Progenitor cell of endocrine pancreas (in vitro differentiated cells): ENCODE measurements around the gene ATF7IP. TPM values are rescaled to one million over a fixed set of nuclear protein-coding genes. Genes with fewer than 3 reads are reported as not detected.
"Not testable (repeated sequence)": the region's sequence is repeated elsewhere in the genome, so short reads cannot be mapped to it uniquely, and the experiment has no call there.

Experiments used
- DNase-seq: peaks from one replicate; pipeline ENCODE4 v3.0.0; 2021; ENCODE audit warnings: low spot score; ENCODE audit not compliant: unreplicated experiment
- H3K27ac Mint-ChIP-seq: 2 replicates; pipeline ENCODE4 v1.8.0; 2021; ENCODE audit warnings: mild to moderate bottlenecking, moderate library complexity, mixed read lengths
- H3K27me3 Mint-ChIP-seq: 2 replicates; pipeline ENCODE4 v1.8.0; 2021; ENCODE audit warnings: mixed read lengths
- H3K36me3 Mint-ChIP-seq: 2 replicates; pipeline ENCODE4 v1.8.0; 2022; ENCODE audit warnings: mixed read lengths; ENCODE audit not compliant: insufficient read depth
- H3K4me1 Mint-ChIP-seq: 2 replicates; pipeline ENCODE4 v1.8.0; 2021; ENCODE audit warnings: low read depth, mixed read lengths
- H3K4me3 Mint-ChIP-seq: 2 replicates; pipeline ENCODE4 v1.8.0; 2021; ENCODE audit warnings: low read depth, mild to moderate bottlenecking, moderate library complexity, mixed read lengths
- H3K9me3 Mint-ChIP-seq: 2 replicates; pipeline ENCODE4 v1.8.0; 2021; ENCODE audit warnings: low read depth, mixed read lengths
- total RNA-seq: library from RNA; stranded (reverse); gene quantifications from 2 replicates; pipeline ENCODE4 v1.2.1, GENCODE V29; 2021
- TF ChIP-seq, protein P1 (sequence below): fragments of 200-600 bp; sonication (generic); IDR thresholded peaks from one replicate; pipeline ENCODE4 v1.5.0; 2021; ENCODE audit warnings: antibody characterized with exemption, mild to moderate bottlenecking; ENCODE audit not compliant: unreplicated experiment

Gene ATF7IP
- total RNA-seq, 1 donor from 2014 or later, result 185 TPM

DNA sequence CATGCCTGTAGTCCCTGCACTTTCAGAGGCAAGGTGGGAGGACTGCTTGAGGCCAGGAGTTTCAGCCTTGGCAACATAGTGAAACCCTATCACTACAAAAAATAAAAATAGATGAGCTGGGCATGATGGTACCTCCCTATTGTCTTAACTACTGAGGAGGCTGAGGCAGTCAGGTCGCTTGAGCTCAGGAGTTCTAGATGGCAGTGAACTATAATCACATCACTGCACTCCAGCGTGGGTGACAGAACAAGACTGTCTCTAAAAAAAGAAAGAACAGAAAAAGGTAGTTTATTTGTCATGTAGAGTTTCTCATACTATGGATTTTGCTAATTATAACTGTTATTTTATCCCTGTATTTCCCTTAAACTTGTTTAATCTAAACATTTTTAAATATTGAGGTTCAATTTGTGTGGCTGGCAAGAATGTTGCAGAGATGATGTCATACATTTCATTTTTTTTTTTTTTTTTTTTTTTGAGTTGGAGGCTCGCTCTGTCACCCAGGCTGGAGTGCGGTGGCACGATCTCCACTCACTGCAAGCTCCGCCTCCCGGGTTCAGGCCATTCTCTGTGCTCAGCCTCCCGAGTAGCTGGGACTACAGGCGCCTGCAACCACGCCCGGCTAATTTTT lies 39.7 kb upstream of the ATF7IP start:
- Mint-ChIP-seq H3K9me3 (peaks cover 10% of the 10 kb centered on the region), H3K27ac (no peak overlapping the region), H3K27me3 (no peaks in the 10 kb centered on the region), H3K4me3 (no peak overlapping the region), H3K4me1 (no peaks in the 10 kb centered on the region), H3K36me3 (peaks cover 1% of the 10 kb centered on the region)
- no peak for DNase-seq
- TF ChIP-seq, protein P1, sequence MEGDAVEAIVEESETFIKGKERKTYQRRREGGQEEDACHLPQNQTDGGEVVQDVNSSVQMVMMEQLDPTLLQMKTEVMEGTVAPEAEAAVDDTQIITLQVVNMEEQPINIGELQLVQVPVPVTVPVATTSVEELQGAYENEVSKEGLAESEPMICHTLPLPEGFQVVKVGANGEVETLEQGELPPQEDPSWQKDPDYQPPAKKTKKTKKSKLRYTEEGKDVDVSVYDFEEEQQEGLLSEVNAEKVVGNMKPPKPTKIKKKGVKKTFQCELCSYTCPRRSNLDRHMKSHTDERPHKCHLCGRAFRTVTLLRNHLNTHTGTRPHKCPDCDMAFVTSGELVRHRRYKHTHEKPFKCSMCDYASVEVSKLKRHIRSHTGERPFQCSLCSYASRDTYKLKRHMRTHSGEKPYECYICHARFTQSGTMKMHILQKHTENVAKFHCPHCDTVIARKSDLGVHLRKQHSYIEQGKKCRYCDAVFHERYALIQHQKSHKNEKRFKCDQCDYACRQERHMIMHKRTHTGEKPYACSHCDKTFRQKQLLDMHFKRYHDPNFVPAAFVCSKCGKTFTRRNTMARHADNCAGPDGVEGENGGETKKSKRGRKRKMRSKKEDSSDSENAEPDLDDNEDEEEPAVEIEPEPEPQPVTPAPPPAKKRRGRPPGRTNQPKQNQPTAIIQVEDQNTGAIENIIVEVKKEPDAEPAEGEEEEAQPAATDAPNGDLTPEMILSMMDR, result no peak

DNA sequence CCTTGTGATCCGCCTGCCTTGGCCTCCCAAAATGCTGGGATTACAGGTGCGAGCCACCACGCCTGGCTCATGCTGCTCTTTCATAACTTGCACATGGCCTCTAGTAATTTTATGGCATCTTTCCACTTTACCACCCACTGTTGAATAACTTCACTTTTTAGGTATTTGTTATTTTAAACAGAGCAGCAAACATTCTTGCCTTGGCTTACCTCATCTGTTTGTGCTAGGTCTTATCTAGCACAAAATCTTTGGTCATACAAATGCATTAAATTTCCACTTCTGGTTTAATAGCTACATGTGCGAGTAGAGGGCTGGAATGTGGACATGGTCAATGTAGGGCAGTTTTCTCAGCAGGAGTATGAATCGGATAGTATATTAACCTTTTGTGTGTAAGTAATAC lies 38.8 kb upstream of the ATF7IP start:
- Mint-ChIP-seq H3K36me3 (peaks cover 1% of the 10 kb centered on the region), H3K4me1 (no peaks in the 10 kb centered on the region), H3K27me3 (no peaks in the 10 kb centered on the region), H3K4me3 (no peak overlapping the region), H3K9me3 (peaks cover 14% of the 10 kb centered on the region), H3K27ac (no peak overlapping the region)
- TF ChIP-seq, protein P1, result no peak
- no peak for DNase-seq

DNA sequence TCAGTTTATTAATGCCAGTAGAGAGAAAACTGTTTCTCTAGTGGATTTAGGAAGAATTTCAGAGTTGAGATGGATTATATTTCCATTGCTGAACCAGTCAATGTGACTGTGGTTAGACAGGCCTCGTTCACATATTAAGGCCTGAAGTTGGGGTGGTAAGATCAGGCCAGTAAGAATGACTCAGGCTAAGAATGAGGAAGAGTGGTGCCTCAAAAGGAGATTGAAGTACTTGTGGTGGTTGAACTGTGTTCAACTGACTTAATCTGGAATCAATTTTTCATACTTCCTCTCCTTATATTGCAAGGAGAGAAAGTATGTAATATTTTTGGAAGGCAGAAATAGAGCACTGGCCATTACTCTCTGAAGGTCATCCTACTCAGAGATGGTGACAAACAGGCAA lies 37.8 kb upstream of the ATF7IP start:
- Mint-ChIP-seq H3K4me3 (no peak overlapping the region), H3K27me3 (no peaks in the 10 kb centered on the region), H3K36me3 (peaks cover 1% of the 10 kb centered on the region), H3K27ac (no peak overlapping the region), H3K4me1 (no peaks in the 10 kb centered on the region), H3K9me3 (peaks cover 23% of the 10 kb centered on the region)
- DNase-seq, result no peak
- TF ChIP-seq, protein P1, result no peak

DNA sequence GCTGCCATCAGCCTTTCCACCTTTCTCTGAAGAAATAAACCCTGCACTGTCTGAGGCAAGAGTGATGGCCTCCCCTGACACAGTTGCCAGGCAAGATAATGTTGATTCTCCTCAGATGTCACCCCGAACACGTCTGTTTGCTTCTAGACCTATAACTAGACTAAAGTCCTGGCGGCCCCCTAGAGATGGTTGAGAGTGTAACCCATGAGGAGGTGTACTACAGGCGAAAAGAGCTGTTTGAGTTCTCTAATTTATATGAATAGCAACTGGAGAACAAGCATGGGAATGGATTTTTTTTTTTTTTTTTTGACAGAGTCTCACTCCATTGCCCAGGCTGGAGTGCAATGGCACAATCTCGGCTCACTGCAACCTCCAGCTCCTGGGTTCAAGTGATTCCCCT lies 33.0 kb upstream of the ATF7IP start:
- Mint-ChIP-seq H3K27me3 (no peaks in the 10 kb centered on the region), H3K9me3 (peaks cover 35% of the 10 kb centered on the region), H3K4me1 (no peaks in the 10 kb centered on the region), H3K36me3 (peaks cover 5% of the 10 kb centered on the region), H3K4me3 (no peak overlapping the region), H3K27ac (no peak overlapping the region)
- TF ChIP-seq, protein P1, result no peak
- DNase-seq, result no peak

DNA sequence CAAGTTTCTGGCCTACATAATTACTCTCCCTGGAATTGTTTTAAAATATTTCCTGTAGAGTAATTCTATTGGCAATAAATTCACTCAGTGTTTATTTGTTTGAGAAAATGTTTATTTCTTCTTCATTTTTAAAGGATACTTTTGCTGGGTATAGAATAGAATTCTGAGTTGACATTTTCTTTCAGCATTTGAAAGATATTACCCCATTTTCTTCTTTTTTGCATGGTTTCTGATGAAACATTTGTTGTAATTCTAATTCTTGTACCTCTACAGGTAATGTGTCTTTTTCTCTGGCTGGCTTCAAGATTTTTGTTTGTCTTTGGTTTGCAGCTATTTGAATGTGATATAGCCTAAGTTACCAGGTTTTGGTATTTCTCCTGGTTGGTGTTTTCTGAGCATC lies 25.1 kb upstream of the ATF7IP start:
- no peak overlapping the region for H3K27ac Mint-ChIP-seq
- no peaks in the 10 kb centered on the region for H3K27me3 Mint-ChIP-seq
- no peaks in the 10 kb centered on the region for H3K4me1 Mint-ChIP-seq
- TF ChIP-seq, protein P1, result no peak
- H3K4me3 Mint-ChIP-seq, result no peak overlapping the region
- H3K36me3 Mint-ChIP-seq, result peaks cover 3% of the 10 kb centered on the region
- DNase-seq, result no peak
- peaks cover 51% of the 10 kb centered on the region for H3K9me3 Mint-ChIP-seq

DNA sequence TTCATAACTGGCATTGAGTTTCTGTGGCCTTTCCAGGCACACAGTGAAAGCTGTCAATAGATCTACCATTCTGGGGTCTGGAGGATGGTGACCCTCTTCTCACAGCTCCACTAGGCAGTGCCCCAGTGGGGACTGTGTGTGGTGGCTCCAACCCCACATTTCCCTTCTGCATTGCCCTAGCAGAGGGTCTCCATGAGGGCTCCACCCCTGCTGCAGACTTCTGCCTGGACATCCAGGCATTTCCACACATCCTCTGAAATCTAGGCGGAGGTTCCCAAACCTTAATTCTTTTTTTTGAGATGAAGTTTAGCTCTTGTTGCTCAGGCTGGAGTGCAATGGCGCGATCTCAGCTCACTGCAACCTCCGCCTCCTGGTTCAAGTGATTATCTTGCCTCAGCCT lies 14.0 kb upstream of the ATF7IP start:
- not testable (repeated sequence) for H3K4me3 Mint-ChIP-seq, DNase-seq, H3K27me3 Mint-ChIP-seq, H3K4me1 Mint-ChIP-seq, H3K27ac Mint-ChIP-seq
- Mint-ChIP-seq H3K36me3 (peaks cover 12% of the 10 kb centered on the region), H3K9me3 (peaks cover 46% of the 10 kb centered on the region)

DNA sequence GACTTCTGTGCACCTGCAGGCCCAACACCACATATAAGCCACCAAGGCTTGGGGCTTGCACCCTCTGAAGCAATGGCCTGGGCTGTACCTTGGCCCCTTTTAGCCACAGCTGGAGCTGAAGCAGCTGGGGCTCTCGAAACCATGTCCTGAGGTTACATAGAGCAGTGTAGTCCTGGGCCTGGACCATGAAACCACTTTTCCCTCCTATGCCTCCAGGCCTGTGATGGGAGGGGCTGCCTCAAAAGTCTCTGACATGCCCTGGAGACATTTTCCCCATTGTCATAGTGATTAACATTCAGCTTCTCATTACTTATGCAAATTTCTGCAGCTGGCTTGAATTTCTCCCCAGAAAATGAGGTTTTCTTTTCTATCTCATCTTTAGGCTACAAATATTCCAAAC lies 13.4 kb upstream of the ATF7IP start:
- H3K4me3 Mint-ChIP-seq, H3K27ac Mint-ChIP-seq, DNase-seq, H3K4me1 Mint-ChIP-seq, H3K27me3 Mint-ChIP-seq: not testable (repeated sequence)
- peaks cover 12% of the 10 kb centered on the region for H3K36me3 Mint-ChIP-seq
- H3K9me3 Mint-ChIP-seq, result peaks cover 46% of the 10 kb centered on the region

DNA sequence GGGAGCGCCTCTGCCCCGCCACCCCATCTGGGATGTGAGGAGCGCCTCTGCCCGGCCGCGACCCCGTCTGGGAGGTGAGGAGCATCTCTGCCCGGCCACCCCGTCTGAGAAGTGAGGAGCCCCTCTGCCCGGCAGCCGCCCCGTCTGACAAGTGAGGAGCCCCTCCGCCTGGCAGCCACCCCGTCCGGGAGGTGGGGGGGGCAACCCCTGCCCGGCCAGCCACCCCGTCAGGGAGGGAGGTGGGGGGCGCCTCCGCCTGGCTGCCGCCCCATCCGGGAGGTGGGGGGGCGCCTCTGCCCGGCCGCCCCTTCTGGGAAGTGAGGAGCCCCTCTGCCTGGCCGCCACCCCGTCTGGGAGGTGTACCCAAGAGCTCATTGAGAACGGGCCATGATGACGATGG lies 10.8 kb upstream of the ATF7IP start:
- not testable (repeated sequence) for H3K27me3 Mint-ChIP-seq

More for the DNA sequence above, 10.8 kb upstream of the ATF7IP start:
- H3K4me3 Mint-ChIP-seq, DNase-seq, H3K4me1 Mint-ChIP-seq, H3K36me3 Mint-ChIP-seq, H3K27ac Mint-ChIP-seq: not testable (repeated sequence)
- H3K9me3 Mint-ChIP-seq, result peaks cover 38% of the 10 kb centered on the region
